GM23248 (cell line): ENCODE measurements around the gene DYSF. TPM values are rescaled to one million over a fixed set of nuclear protein-coding genes. Genes with fewer than 3 reads are reported as not detected.

ENCODE experiments used
- DNase-seq: peaks from one replicate; pipeline ENCODE4 v3.0.0-alpha.2; 2015
- H2AFZ ChIP-seq: fragments of 200-600 bp; sonication (generic); 2 replicates; pipeline ENCODE4 v1.6.1; 2016; ENCODE audit warnings: antibody characterized with exemption
- H3F3A ChIP-seq: fragments of 200-600 bp; sonication (generic); 2 replicates; pipeline ENCODE4 v1.6.1; 2016; ENCODE audit warnings: mild to moderate bottlenecking, antibody characterized with exemption, mixed run types; ENCODE audit not compliant: insufficient read depth
- H3K27ac ChIP-seq: fragments of 200-600 bp; sonication (generic); 2 replicates; pipeline ENCODE4 v1.5.1; 2016; ENCODE audit warnings: mild to moderate bottlenecking
- H3K27me3 ChIP-seq: fragments of 200-600 bp; sonication (generic); replicated peaks from 2 replicates; pipeline ENCODE4 v1.6.1; 2016; ENCODE audit warnings: mild to moderate bottlenecking; ENCODE audit not compliant: insufficient read depth
- H3K36me3 ChIP-seq: fragments of 200-600 bp; sonication (generic); 2 replicates; pipeline ENCODE4 v1.6.1; 2016; ENCODE audit warnings: low read depth, mild to moderate bottlenecking
- H3K4me1 ChIP-seq: fragments of 200-600 bp; sonication (generic); 2 replicates; pipeline ENCODE4 v1.6.1; 2016; ENCODE audit warnings: mild to moderate bottlenecking; ENCODE audit not compliant: insufficient read depth
- H3K4me2 ChIP-seq: fragments of 200-600 bp; sonication (generic); one replicate; pipeline ENCODE4 v1.6.1; 2016; ENCODE audit warnings: mild to moderate bottlenecking; ENCODE audit not compliant: unreplicated experiment
- H3K4me3 ChIP-seq: fragments of 200-600 bp; sonication (generic); 2 replicates; pipeline ENCODE4 v1.5.1; 2016; ENCODE audit warnings: mild to moderate bottlenecking
- H3K79me2 ChIP-seq: fragments of 200-600 bp; sonication (generic); 2 replicates; pipeline ENCODE4 v1.6.1; 2016; ENCODE audit warnings: mild to moderate bottlenecking; ENCODE audit not compliant: insufficient read depth
- H3K9ac ChIP-seq: fragments of 200-600 bp; sonication (generic); 2 replicates; pipeline ENCODE4 v1.6.1; 2016; ENCODE audit warnings: mild to moderate bottlenecking
- H3K9me2 ChIP-seq: fragments of 200-600 bp; sonication (generic); 2 replicates; pipeline ENCODE4 v1.6.1; 2016; ENCODE audit warnings: mixed run types, mild to moderate bottlenecking, moderate library complexity; ENCODE audit not compliant: insufficient read depth
- H3K9me3 ChIP-seq: fragments of 200-600 bp; sonication (generic); one replicate; pipeline ENCODE4 v1.6.1; 2017; ENCODE audit warnings: low read depth
- H4K20me1 ChIP-seq: fragments of 200-600 bp; sonication (generic); 2 replicates; pipeline ENCODE4 v1.6.0; 2016; ENCODE audit not compliant: insufficient read depth
- EZH2 ChIP-seq: fragments of 200-600 bp; sonication (generic); IDR thresholded peaks from 2 replicates; pipeline ENCODE4 v1.6.1; 2018; ENCODE audit warnings: antibody characterized with exemption, mild to moderate bottlenecking; ENCODE audit not compliant: insufficient read depth, poor library complexity, severe bottlenecking
- EZH2phosphoT487 ChIP-seq: fragments of 200-600 bp; sonication (generic); IDR thresholded peaks from 2 replicates; pipeline ENCODE4 v1.6.1; 2018; ENCODE audit warnings: antibody characterized with exemption, moderate library complexity, mild to moderate bottlenecking, low read depth; ENCODE audit not compliant: insufficient read depth
- WGBS, 2 experiments: methylation state at CpG; one replicate each; pipeline ENCODE4 v1.1.6; 2015 to 2017; ENCODE audit warnings: low lambda C conversion rate in 2 of 2, low coverage in 1 of 2; ENCODE audit errors: missing lambda C conversion rate in 2 of 2; 5-methylcytosine and 5-hydroxymethylcytosine counted together
- in situ Hi-C: fragments of 300-500 bp; cut with MboI; formaldehyde crosslinking; loops from 2 replicates; pipeline ENCODE4 v1.15.0; 2020
- polyA plus RNA-seq: library from polyadenylated mRNA; unstranded; fragments of >200 nt; fragmentation: Nextera tagmentation; extraction: Ambion mirVana; gene quantifications from 2 replicates; pipeline ENCODE4 v1.2.1, GENCODE V29; 2016
- total RNA-seq: library from RNA; depleted of rRNA; stranded (reverse); fragments of >200 nt; shearing (Covaris generic); gene quantifications from 2 replicates; pipeline ENCODE4 v1.2.3, GENCODE V29; 2014

The DYSF gene
- total and polyA plus RNA-seq, 2 experiments from 2014 or later: 0.25 to 0.54 TPM

GRCh38 chr2:71691747-71692441, 238.5 kb downstream of the DYSF start:
- Histone ChIP-seq H3K27ac (no peak overlapping the region), H2AFZ (peak overlapping the region; percentile 65; the same call in 1 of the 2 replicates), H4K20me1 (no peaks in the 10 kb centered on the region), H3K27me3 (no peaks in the 10 kb centered on the region; the same call in 1 of the 2 replicates), H3K9me3 (no peaks in the 10 kb centered on the region), H3K79me2 (no peaks in the 10 kb centered on the region), H3F3A (no peaks in the 10 kb centered on the region), H3K4me3 (no peak overlapping the region), H3K36me3 (no peaks in the 10 kb centered on the region), H3K9me2 (no peaks in the 10 kb centered on the region), H3K9ac (no peak overlapping the region), H3K4me2 (no peak overlapping the region), H3K4me1 (no peaks in the 10 kb centered on the region)
- in situ Hi-C loops: no loop called here
- 35 to 36% methylated on average over 24 of the region's 24 CpGs for WGBS, 2 experiments
- DNase-seq: peak; percentile 51
- TF ChIP-seq EZH2 (no peak), EZH2phosphoT487 (no peak)

- no peaks in the 10 kb centered on the region for H3F3A ChIP-seq
- no peak overlapping the region for H3K27ac ChIP-seq
- no peak overlapping the region for H3K4me2 ChIP-seq
- TF ChIP-seq EZH2phosphoT487 (no peak), EZH2 (no peak)
- no peaks in the 10 kb centered on the region; the same call in 1 of the 2 replicates for H3K27me3 ChIP-seq
- no peaks in the 10 kb centered on the region for H3K9me2 ChIP-seq
- WGBS, 2 experiments: 74 to 76% methylated on average over 10 of the region's 10 CpGs
- H2AFZ ChIP-seq: no peak overlapping the region
- DNase-seq: no peak
- H4K20me1 ChIP-seq: no peaks in the 10 kb centered on the region
- H3K36me3 ChIP-seq: no peaks in the 10 kb centered on the region
- H3K9me3 ChIP-seq: no peaks in the 10 kb centered on the region
- no peak overlapping the region for H3K4me3 ChIP-seq
- H3K9ac ChIP-seq: no peak overlapping the region
- H3K79me2 ChIP-seq: no peaks in the 10 kb centered on the region
- in situ Hi-C loops: no loop called here
- H3K4me1 ChIP-seq: no peaks in the 10 kb centered on the region
Measured at GRCh38 chr2:71692621-71693277, 239.4 kb downstream of the DYSF start.

- no peak overlapping the region for H3K4me3 ChIP-seq
- no peaks in the 10 kb centered on the region for H3K79me2 ChIP-seq
- no peaks in the 10 kb centered on the region for H3K9me3 ChIP-seq
- no peak overlapping the region for H3K27ac ChIP-seq
- no peak for DNase-seq
- H3K9ac ChIP-seq: no peak overlapping the region
- no peaks in the 10 kb centered on the region; the same call in 1 of the 2 replicates for H3K27me3 ChIP-seq
- no peaks in the 10 kb centered on the region for H3F3A ChIP-seq
- H3K4me2 ChIP-seq: no peak overlapping the region
- in situ Hi-C loops: no loop called here
- H3K36me3 ChIP-seq: no peaks in the 10 kb centered on the region
- TF ChIP-seq EZH2: no peak
- TF ChIP-seq EZH2phosphoT487: no peak
- no peaks in the 10 kb centered on the region for H3K4me1 ChIP-seq
- no peaks in the 10 kb centered on the region for H4K20me1 ChIP-seq
- WGBS, 2 experiments: 58 to 60% methylated on average over 19 of the region's 19 CpGs
- H2AFZ ChIP-seq: no peak overlapping the region
- no peaks in the 10 kb centered on the region for H3K9me2 ChIP-seq
Measured at GRCh38 chr2:71693286-71694270, 240.2 kb downstream of the DYSF start.
